Uterus (tissue), 2 donors: ENCODE measurements around the gene SEMA3B.

Source experiments
- CTCF ChIP-seq, 4 experiments: fragments of 200-600 bp in 2 of 4; fragments of 450-650 bp in 2 of 4; sonication (generic) in 2 of 4; IDR thresholded peaks; one replicate each; pipeline ENCODE4 v1.5.1; 2016 to 2019; ENCODE audit warnings: antibody characterized with exemption in 4 of 4, mild to moderate bottlenecking in 2 of 4, moderate library complexity in 1 of 4
- POLR2A ChIP-seq, 2 donors: fragments of 450-650 bp; IDR thresholded peaks; one replicate each; pipeline ENCODE4 v1.6.1; 2016; ENCODE audit warnings: antibody characterized with exemption in 2 of 2, mild to moderate bottlenecking in 1 of 2, moderate library complexity in 1 of 2

- TF ChIP-seq CTCF (IDR thresholded peaks at IDR 0.05) = no peak
- TF ChIP-seq POLR2A (IDR thresholded peaks at IDR 0.05) = no peak
Observed at GRCh38 chr3:50258979-50259378, 10.0 kb upstream of the SEMA3B start.
